NCI-H524 treated with DMSO at 0.1 percent for 48 hours (cell line): ENCODE measurements around the gene LDB2.

Source experiments
- DNase-seq: peaks from one replicate; lab custom pipeline; 2025; lab: John Stamatoyannopoulos, UW

LDB2 gene

DNA sequence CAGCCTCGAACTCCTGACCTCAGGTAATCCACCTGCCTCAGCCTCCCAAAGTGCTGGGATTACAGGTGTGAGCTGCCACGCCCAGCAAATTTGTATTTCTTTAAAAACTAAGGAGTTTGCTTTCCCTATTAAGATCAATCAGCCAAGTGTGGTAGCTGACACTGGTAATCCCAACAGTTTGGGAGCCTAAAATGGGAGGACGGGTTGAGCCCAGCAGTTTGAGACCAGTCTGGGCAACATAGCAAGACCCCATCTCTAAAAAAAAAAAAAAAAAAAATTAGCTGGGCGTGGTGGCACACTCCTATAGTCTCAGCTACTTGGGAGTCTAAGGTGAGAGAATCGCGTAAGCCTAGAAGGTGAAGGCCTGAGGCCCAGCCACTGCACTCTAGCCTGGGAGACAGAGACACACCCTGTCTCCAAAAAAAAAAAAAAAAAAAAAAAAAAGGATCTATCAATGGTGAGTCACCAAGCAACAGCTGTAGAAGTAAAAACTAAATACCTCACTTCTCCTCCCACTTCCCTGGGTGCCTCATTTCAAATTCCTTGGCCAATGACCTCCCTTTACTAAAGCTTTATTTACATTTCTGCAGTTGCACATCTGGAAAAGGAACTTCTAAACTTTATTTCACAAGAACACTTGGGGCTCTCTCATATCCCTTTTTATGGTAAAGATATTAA is 54.5 kb downstream of the LDB2 start:
- DNase-seq = no peak

DNA sequence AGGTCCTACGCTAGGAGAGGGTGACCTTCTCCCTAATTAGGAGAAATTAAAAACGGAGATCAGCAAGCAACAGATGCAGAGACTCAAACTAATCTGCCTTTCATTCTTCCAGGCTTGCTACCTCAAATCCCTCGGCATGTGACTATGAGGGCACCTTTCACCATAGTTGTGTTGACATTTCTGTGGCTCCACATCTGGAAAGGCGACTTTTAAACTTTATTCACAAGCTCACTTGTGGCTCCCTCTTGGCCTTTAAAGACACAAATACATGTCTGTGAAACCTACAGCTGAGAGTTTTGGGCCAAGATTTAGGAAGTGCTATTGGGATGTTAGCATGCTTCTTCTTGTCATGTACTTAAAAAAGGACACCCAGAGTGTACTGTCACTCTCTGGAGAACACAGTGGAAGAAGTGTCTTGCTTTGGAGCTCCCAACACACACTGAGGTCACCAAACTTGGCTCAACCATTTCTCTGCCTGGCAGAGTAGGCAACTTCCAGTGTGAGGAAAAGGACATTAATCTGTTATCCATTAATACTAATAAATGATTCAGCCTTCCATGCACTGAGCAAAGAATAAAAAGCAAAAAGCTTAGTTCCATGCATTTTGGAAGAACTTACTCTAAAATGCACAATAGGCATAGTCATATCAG is 60.1 kb downstream of the LDB2 start:
- DNase-seq = no peak

- no peak for DNase-seq
Observed at GRCh38 chr4:16837475-16837874, 61.0 kb downstream of the LDB2 start.

DNA sequence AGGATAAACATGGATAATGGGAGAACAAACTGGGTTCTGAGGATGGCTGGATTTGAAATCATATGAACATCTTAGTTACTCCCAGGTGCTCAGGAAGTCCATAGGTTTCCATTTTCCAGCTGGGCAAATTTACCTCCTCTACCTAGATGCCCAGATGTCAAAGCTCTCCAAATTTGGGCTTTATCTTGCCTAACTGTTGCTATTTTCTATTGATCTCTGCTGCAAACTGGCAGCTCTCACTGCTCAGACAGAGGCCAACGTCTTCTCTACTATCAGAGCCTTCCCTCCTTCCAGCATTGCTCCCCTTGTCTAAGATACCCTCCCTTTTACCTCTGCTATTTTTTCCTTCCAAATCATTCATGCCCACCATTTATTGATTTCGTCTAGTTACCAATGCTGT is 62.1 kb downstream of the LDB2 start:
- no peak for DNase-seq

DNA sequence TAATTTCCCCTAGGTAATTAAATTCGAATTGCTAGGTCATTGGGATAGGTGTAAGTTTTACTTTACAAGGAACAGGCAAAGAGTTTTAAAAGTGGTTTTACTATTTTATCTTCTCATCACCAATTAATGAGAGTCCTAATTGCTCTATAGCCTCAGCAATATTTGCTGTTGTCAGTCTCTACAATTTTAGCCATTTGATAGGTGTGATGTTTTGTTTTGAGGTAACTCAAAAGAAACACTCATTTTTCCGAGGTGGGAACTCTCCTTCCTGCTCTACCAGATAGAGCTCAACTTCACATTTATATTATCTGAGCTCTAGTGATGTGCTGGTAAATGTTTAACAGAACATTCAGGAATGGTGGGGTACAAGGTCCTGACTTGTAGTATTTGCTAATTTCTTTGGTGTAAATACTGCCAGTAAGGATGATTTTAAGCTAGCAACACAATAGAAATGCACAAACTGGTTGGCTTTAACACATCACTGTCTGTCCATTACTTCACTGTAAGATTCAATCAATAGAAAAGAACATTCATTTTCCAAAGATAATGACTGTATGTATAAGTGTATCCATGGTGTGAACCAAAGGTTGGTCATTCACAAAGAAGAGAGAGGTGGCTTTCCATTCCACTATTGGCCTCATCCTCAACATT is 62.7 kb downstream of the LDB2 start:
- DNase-seq = no peak

GRCh38 chr4:16834814-16835213 is 63.6 kb downstream of the LDB2 start:
- no peak for DNase-seq

DNA sequence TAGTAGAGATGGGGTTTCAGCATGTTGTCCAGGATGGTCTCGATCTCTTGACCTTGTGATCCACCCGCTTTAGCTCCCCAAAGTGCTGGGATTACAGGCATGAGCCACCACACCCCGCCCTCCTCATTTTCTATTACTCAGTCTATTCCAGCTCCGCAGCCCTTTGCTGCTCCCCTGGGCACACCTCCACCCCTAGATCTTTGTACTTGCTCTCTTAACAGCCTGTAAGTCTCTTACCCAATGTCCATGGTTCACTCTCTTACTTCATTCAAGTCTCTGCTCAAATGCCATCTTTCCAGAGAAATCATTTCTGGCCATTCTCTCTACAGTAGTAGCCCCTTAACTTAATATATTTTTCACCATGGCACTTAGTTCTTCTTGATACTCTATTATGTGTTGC is 64.7 kb downstream of the LDB2 start:
- DNase-seq = no peak

DNA sequence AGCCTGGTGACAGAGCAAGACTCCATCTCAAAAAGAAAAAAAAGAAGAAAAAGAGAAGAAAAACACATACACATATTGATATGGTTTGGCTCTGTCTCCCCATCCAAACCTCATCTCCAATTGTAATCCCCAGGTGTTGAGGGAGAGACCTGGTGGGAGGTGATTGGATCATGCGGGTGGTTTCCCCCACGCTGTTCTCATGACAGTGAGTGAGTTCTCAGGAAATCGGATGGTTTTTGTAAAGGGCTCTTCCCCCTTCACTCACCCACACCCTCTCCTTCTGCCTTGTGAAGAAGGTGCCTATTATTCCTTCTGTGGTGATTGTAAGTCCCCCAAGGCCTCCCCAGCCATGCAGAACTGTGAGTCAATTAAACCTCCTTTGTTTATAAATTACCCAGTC is 68.4 kb downstream of the LDB2 start:
- DNase-seq = no peak

DNA sequence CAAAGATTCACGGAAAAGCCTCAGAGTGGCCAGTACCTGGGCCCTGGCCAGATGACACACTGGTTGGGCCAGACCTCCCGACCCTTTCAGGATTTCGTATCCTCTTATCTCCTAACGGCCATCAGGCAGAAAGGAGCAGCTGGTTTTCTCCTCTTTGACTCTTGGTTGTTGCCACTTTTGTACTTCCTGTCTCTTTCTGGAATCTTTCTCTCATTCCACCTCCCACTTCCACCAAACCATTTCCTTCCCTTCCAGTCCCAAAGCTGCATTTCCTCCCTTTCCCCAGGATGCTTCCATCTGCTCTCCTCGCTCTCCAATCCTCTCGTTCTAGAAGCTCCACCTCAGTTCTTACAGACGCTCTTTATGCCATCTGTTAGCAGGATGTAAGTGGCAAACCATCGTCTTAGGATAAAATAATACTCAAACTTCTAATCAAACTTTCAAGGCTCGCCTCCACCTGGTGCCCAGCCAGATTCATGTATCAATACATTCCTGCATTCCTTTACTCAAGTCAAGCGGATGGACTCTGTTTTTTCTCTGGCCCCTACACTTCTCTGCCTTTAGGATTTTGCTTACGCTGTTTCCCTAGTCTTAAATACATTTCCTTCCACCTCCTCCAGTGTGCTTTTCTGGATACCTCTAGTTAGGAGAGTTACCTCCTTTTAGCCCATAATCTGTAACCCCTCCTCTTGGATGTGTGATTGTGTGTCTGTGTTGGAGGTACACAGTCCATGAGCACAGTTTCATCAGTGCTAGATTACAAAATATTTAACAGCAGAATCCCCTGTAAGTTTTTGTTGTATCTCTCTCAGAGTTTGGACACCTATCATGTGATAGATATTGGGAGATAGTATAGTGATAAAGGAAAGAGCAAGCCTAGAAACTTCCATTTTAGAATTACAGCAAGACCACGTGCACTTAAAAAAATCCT is 70.4 kb downstream of the LDB2 start:
- peak; percentile 21 for DNase-seq

GRCh38 chr4:16827045-16827444 is 71.4 kb downstream of the LDB2 start:
- no peak for DNase-seq

GRCh38 chr4:16826406-16826910 is 72.0 kb downstream of the LDB2 start:
- no peak for DNase-seq

DNA sequence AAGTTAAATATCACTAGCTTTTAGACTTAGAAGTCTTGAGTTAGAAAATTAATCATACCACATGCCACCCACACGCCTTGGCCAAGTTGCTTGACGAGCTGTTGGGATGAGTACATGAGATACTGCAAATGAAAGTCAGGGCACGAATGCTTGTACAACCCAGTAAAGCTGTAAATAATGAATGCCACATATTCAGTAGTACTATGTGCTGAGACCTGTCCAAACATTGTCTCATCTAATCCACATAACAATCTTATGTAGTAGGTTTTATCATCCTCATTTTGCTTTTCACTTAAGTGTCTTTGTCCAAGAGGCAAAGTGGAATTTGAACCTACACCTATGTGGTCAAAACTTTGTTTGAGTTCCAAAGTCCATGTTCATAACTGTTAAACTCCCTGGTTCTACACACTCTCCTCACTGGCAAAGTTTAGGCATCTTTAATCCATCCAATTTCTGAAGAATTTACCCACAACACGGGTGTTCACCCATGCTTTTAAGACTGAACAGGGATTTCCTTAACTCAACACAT is 74.1 kb downstream of the LDB2 start:
- DNase-seq = no peak

- DNase-seq = no peak
Observed at GRCh38 chr4:16820329-16820728, 78.1 kb downstream of the LDB2 start.

GRCh38 chr4:16819652-16820051 is 78.8 kb downstream of the LDB2 start:
- DNase-seq = no peak

DNA sequence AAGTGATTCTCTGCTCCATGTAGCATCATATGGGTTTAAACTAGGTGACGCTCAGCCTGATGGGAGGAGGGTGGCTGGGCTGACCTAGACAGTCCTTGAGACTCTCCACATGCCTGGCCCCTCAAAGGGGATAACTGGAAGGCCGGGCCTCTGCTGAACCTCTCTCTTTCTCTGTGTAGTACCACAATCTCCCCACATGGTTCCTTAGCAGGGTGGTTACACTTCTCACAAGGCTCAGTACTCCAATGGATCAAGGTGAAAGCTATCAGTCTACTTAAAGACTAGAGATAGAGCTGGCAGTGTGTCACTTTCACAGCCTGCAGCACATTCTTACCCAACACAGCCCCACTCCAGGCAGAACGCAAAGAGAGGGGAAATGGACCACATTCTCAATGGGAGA is 80.4 kb downstream of the LDB2 start:
- DNase-seq = no peak

DNA sequence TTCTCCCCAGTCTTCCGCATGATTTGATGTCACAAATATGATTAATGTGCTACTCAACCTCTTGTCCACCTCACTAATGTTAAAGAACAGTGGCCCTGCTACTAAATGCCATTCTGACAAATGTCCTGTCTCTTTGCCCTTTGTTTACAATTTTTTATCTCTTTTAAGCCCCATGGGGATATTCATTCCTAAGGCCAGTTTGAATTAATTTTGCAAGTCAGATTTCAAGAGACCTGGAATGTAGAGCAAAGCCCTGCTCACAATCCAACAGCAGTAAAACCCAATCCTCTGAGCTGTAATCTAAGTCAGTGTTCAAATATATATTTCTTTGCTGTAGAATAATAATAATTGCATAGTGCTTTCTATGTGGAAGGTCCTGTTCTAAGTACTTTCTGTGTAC is 81.2 kb downstream of the LDB2 start:
- DNase-seq = no peak

DNA sequence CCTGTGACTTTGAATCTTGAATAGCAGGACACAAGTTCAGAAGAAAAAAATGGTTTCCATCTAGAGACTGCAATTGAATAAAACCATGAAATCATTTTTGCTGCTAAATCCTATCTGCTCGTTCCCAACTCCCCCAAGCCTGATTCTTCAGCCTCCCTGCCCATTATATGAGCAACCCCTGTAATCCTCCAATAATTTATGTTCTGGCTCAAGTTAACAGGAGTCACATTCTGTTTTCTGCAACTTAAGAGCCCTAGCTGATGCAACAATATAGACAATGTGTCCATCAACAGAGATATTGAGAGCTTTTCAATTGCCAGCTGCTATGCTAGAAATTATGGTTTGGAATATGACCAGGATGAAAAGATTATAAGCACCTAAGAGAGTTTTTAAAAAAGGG is 84.1 kb downstream of the LDB2 start:
- no peak for DNase-seq

- DNase-seq = no peak
Observed at GRCh38 chr4:16812041-16812440, 86.4 kb downstream of the LDB2 start.

- DNase-seq = no peak
Observed at GRCh38 chr4:16809943-16810342, 88.5 kb downstream of the LDB2 start.

- DNase-seq = no peak
Observed at GRCh38 chr4:16809064-16809463, 89.4 kb downstream of the LDB2 start.

DNA sequence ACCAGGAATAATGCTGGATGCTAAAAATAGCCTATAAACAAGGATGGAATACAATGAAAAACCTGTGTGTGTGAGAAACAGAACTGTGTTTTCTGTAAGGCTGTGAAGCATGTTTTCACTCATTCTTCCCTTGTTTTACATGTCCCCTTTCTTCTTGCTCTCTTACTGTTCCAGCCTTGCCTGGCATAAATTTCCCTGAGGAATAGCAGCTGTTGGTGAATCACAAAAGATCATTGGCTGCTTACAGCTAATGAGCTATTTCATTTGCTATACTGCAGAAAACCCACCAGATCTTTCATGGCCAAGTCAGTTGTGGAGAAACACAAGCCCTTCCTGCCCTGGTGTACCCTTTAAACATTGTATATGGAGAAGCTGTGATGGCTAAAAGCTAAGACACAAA is 91.1 kb downstream of the LDB2 start:
- DNase-seq = no peak

GRCh38 chr4:16804581-16804980 is 93.9 kb downstream of the LDB2 start:
- DNase-seq = no peak
